Fibroblast of the aortic adventitia (primary cell): ENCODE measurements around the gene MYRF. TPM values are rescaled to one million over a fixed set of nuclear protein-coding genes. Genes with fewer than 3 reads are reported as not detected.

Experiments used
- DNase-seq: peaks from one replicate; pipeline ENCODE4 v3.0.0-alpha.2; 2010; ENCODE audit warnings: low read depth
- H3K4me3 ChIP-seq: 2 replicates; pipeline ENCODE4 v1.5.1; 2011; ENCODE audit warnings: low read depth, mild to moderate bottlenecking, control low read depth, low read length, moderate library complexity
- total RNA-seq: library from RNA; depleted of rRNA; stranded (reverse); fragments of >200 nt; gene quantifications from 2 replicates; pipeline ENCODE4 v1.2.3, GENCODE V29; 2012; ENCODE audit warnings: low replicate concordance
- TF ChIP-seq, protein P1 (sequence below): IDR thresholded peaks from 2 replicates; pipeline ENCODE4 v1.5.1; 2011; ENCODE audit warnings: mild to moderate bottlenecking, low read length, control low read depth, inconsistent platforms; ENCODE audit not compliant: insufficient read depth

The MYRF gene
- 0.16 and 0.18 TPM in 2 replicates for total RNA-seq

DNA sequence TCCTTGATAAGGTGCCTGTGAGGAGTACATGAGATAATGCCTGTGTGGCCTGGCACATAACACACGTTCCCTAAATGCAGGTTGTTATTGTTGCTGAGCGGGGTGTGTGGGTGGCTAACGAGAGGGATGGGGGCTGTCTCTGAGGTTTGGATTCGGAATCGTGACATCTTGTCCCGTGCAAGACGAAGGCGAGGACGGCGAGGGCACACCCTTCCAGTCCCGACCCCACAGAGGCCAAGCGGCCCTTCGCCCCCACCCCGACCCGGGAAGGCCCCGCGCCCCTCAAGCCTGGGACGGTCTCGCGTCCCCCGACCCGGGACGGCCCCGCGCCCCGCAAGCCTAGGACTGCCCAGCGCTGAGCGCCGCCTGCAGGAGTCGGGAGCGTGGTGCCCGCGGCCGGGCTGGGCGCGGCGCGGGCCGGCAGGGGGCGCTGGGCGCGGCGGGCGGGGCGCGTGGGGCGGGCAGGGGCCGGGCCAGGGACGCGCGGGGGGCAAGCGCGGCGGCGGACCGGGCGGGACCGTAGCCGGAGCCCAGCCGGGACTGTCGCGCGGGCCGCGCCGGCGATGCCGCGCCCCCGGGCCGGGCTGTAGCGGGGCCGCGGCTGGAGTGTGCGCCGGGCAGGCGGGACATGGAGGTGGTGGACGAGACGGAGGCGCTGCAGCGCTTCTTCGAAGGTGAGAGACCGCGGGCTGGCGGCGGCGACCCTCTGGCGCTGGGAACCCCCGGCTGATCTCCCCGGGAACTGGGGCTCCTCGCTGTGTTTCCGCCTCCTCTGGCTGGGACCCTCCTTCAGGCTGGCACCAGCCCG is at the start of gene MYRF:
Gene MYRF (plus strand): TSS at position 520 of the 808 bp plus-strand sequence. CDS start 109 bp downstream, at position 629.
- H3K4me3 ChIP-seq = peak within 1 kb of the TSS; percentile 45
- TF ChIP-seq, protein P1, sequence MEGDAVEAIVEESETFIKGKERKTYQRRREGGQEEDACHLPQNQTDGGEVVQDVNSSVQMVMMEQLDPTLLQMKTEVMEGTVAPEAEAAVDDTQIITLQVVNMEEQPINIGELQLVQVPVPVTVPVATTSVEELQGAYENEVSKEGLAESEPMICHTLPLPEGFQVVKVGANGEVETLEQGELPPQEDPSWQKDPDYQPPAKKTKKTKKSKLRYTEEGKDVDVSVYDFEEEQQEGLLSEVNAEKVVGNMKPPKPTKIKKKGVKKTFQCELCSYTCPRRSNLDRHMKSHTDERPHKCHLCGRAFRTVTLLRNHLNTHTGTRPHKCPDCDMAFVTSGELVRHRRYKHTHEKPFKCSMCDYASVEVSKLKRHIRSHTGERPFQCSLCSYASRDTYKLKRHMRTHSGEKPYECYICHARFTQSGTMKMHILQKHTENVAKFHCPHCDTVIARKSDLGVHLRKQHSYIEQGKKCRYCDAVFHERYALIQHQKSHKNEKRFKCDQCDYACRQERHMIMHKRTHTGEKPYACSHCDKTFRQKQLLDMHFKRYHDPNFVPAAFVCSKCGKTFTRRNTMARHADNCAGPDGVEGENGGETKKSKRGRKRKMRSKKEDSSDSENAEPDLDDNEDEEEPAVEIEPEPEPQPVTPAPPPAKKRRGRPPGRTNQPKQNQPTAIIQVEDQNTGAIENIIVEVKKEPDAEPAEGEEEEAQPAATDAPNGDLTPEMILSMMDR = peak; percentile 54
- no peak for DNase-seq

DNA sequence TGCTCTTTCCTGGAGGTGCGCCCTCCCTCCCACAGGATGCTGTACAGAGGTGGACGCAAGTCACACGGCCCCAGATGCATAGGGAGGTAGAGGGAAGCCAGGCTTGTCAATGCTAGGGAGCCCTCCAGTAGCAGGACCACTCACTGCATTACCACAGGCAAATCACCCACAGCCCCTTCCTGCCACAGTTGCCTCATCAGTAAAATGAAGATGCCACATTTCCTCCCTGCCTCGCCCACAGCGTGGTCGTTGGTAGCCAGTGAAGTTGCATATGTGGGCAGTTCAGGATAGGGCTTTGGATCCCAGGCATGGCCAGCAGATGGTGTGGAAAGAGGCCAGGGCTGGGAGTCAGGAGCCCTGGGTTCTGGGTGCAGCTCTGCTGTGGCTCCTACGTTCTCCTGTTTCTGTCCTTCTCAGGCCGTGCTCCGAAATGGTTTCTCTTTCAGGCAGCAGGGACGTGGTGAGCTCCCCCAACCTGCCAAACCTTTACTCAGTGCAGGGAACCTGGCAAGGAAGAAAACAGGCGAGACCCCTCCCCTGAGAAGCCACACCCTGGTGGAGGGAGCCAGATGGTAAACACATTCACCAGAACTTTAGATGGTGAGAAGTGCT is 49.6 kb upstream of the MYRF start:
- no peak for DNase-seq
- no peak overlapping the region for H3K4me3 ChIP-seq
- TF ChIP-seq, protein P1 = no peak

DNA sequence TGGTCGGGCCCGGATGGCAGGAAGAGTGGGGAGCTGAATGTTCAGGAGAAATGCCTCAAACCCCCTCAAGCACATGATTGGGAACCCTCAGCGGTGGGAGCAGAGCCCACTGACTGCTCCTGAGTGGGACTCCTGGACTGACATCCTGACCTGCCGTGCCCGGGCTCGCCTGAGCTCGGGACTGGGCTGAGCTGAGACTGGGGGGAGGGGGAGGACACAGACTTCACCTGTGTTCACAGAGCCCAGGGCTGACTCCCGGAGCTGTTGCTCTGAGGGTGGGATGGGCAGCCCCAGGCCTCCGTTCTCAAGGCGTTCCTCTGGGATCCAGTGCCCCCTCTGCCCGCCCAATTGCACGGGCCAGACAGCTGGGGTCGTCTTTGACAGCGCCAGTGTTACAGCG is 47.6 kb upstream of the MYRF start:
- DNase-seq = no peak
- TF ChIP-seq, protein P1 = no peak
- no peak overlapping the region for H3K4me3 ChIP-seq

DNA sequence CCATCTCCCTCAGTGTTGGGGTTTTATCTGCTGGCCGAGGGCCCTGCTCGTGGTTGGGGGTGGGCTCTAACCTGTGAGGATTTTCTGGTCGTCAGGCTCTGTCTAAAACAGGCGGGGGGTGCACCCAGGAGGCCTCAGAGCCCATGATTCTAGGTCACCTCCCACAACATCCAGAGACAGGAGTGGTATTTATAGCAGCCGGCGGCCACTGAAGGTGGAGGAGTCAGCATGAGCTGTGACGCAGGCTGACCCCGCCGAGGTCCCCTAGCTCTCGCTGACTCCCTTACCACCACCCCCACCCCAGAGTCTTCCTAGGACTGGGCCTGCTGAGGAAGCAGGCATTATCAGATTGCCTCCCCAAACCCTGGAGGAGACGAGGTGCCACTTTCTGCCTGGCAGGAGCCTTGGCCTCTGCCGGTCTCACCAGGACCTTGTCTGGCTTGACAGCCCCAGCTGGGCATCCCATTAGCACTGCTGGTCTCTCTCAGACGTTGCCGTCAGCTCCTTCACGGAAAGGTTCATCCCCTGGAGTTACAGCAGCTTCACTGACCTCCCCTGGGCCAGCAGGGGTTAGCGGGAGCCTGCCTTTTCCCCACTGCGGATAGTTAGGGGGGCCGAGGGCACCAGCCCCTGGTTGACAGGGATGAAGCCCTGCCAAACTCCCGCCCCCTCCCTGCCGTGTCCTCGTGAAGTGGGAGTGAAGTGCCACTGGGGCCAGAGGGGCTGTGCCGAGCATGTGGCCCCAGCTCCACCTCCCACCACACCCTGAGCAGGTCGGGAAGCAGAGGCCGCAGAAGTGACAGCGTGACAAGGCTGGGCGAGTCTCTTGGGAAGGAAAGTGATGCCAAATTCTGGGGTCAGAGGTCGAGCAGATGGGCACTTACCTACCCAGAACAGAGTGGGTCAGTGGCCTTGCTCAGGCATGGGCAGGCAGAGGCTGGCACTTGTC is 45.7 kb upstream of the MYRF start:
- DNase-seq = no peak
- H3K4me3 ChIP-seq = no peak overlapping the region
- TF ChIP-seq, protein P1 = no peak

DNA sequence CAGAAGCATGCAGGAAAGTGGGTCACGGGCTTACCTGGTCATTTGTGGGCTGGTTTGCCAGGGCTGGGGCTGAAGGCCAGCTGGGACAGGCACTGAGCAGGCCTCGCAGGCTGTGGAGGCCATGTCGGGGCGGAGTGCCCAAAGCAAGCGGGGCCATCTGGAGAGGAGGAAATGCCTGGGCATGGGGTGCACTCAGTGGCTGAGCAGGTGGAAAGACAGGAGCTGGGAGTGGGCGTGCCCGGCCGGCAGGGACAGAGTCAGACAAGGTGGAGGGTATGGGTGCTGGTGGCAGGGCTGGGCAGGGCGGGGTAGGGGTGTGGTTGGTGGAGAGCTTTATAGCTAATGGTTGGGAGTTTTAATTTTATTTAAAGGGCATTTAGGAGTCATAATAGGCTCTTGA is 44.9 kb upstream of the MYRF start:
- TF ChIP-seq, protein P1 = no peak
- DNase-seq = no peak
- no peak overlapping the region for H3K4me3 ChIP-seq

DNA sequence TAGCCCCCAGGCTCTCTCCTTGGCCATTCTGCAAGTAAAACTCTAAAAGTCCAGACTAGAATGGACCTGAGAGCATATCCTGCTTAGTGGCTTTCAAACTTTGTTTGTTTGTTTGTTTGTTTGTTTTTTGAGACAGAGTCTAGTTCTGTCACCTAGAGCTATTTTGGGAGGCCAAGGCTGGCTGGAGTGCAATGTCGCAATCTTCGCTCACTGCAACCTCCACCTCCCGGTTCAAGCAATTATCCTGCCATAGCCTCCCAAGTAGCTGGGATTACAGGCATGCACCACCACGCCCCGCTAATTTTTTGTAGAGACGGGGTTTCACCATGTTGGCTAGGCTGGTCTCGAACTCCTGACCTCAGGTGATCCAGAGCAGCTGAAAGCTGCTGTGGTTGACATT is 43.3 kb upstream of the MYRF start:
- H3K4me3 ChIP-seq = no peak overlapping the region
- TF ChIP-seq, protein P1 = no peak
- DNase-seq = no peak
